Subcutaneous abdominal adipose tissue (tissue), 5 donors: Measurements from ENCODE around the gene C9orf50.

Source experiments
- H3K27ac ChIP-seq: one replicate; pipeline ENCODE4 v1.7.0; 2013; ENCODE audit warnings: low read depth, mild to moderate bottlenecking, inconsistent platforms, low read length, moderate library complexity
- H3K27me3 ChIP-seq, 5 donors: one replicate each; pipeline ENCODE4 v1.7.0; 2013; ENCODE audit warnings: low read length in 5 of 5, inconsistent platforms in 1 of 5; ENCODE audit not compliant: control insufficient read depth in 5 of 5, insufficient read depth in 4 of 5
- H3K36me3 ChIP-seq, 5 donors: one replicate each; pipeline ENCODE4 v1.7.0; 2013; ENCODE audit warnings: low read length in 5 of 5; ENCODE audit not compliant: control insufficient read depth in 5 of 5, insufficient read depth in 5 of 5
- H3K4me1 ChIP-seq, 5 donors: one replicate each; pipeline ENCODE4 v1.7.0; 2013; ENCODE audit warnings: low read length in 5 of 5, mild to moderate bottlenecking in 3 of 5, moderate library complexity in 1 of 5; ENCODE audit not compliant: control insufficient read depth in 5 of 5, insufficient read depth in 5 of 5
- H3K4me3 ChIP-seq, 5 donors: one replicate each; pipeline ENCODE4 v1.7.0; 2013; ENCODE audit warnings: low read length in 5 of 5, low read depth in 1 of 5
- H3K9ac ChIP-seq, 5 donors: one replicate each; pipeline ENCODE4 v1.7.0; 2013; ENCODE audit warnings: low read length in 5 of 5, mild to moderate bottlenecking in 4 of 5, moderate library complexity in 3 of 5
- H3K9me3 ChIP-seq, 5 donors: one replicate each; pipeline ENCODE4 v1.7.0; 2013; ENCODE audit warnings: low read length in 5 of 5; ENCODE audit not compliant: control insufficient read depth in 5 of 5
- donor health status: healthy.
- donor health status: healthy.
- donor health status: healthy.
- donor health status: healthy.
- donor health status: healthy.

C9orf50 gene

GRCh38 chr9:129612815-129613519 lies 7.9 kb downstream of the C9orf50 start:
- no peaks in the 10 kb centered on the region for H3K9me3 ChIP-seq
- no peak overlapping the region for H3K27ac ChIP-seq
- no peaks in the 10 kb centered on the region for H3K36me3 ChIP-seq
- H3K4me3 ChIP-seq = no peak overlapping the region
- H3K4me1 ChIP-seq = peaks cover 0 to 24% (median 20%) of the 10 kb centered on the region in 5 donors
- H3K9ac ChIP-seq = no peak overlapping the region
- H3K27me3 ChIP-seq = peaks cover 0 to 5% (median 0%) of the 10 kb centered on the region in 5 donors

DNA sequence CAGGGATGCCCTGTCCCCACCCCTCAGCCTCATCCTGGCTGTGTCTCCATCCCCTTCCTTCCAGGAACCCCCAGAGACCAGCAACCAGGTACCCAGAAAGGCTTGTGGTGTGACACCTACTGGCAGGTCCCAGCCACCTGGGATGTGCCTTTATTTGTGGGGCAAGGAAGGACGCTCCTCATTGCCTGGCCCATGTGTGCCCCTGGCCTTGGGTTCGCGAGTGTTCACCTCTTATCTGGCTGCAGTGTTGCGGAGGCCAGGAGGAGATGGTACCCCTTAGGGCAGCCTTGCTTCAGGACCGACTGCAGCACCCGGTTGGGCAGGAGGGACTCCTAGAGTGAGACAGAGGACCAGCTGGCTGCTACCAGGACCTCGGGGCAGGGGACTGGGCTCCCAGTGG lies 8.8 kb downstream of the C9orf50 start:
- Histone ChIP-seq H3K4me3 (no peak overlapping the region), H3K36me3 (no peaks in the 10 kb centered on the region), H3K27me3 (peaks cover 0 to 5% (median 0%) of the 10 kb centered on the region in 5 donors), H3K27ac (no peak overlapping the region), H3K9me3 (no peaks in the 10 kb centered on the region), H3K9ac (no peak overlapping the region), H3K4me1 (peaks cover 3 to 32% (median 28%) of the 10 kb centered on the region in 5 donors)

- peak overlapping the region in 2 of 5 donors; percentile 62 to 76 for H3K4me3 ChIP-seq
Observed at GRCh38 chr9:129611307-129611800, 9.5 kb downstream of the C9orf50 start.

GRCh38 chr9:129610473-129611306 lies 10.2 kb downstream of the C9orf50 start:
- H3K36me3 ChIP-seq = no peaks in the 10 kb centered on the region
- peak overlapping the region in 4 of 5 donors; percentile 61 to 82 (median 72) for H3K9ac ChIP-seq
- peak overlapping the region; percentile 60 to 76 (median 62) for H3K4me3 ChIP-seq
- H3K4me1 ChIP-seq = peaks cover 3 to 42% (median 35%) of the 10 kb centered on the region in 5 donors
- H3K27me3 ChIP-seq = peaks cover 0 to 5% (median 0%) of the 10 kb centered on the region in 5 donors
- no peaks in the 10 kb centered on the region for H3K9me3 ChIP-seq
- H3K27ac ChIP-seq = peak overlapping the region; percentile 62

More at GRCh38 chr9:129611307-129611800, 9.5 kb downstream of the C9orf50 start:
- Histone ChIP-seq H3K9ac (peak overlapping the region in 1 of 5 donors; percentile 63), H3K36me3 (no peaks in the 10 kb centered on the region), H3K9me3 (no peaks in the 10 kb centered on the region), H3K27me3 (peaks cover 0 to 5% (median 0%) of the 10 kb centered on the region in 5 donors), H3K27ac (no peak overlapping the region), H3K4me1 (peaks cover 3 to 40% (median 35%) of the 10 kb centered on the region in 5 donors)

- Histone ChIP-seq H3K4me1 (peaks cover 3 to 42% (median 35%) of the 10 kb centered on the region in 5 donors), H3K36me3 (no peaks in the 10 kb centered on the region), H3K27ac (peak overlapping the region; percentile 62), H3K9ac (peak overlapping the region in 2 of 5 donors; percentile 61 to 82), H3K4me3 (peak overlapping the region in 4 of 5 donors; percentile 60 to 76 (median 62)), H3K27me3 (peaks cover 0 to 4% (median 0%) of the 10 kb centered on the region in 5 donors), H3K9me3 (no peaks in the 10 kb centered on the region)
Observed at GRCh38 chr9:129610213-129610472, 10.8 kb downstream of the C9orf50 start.

DNA sequence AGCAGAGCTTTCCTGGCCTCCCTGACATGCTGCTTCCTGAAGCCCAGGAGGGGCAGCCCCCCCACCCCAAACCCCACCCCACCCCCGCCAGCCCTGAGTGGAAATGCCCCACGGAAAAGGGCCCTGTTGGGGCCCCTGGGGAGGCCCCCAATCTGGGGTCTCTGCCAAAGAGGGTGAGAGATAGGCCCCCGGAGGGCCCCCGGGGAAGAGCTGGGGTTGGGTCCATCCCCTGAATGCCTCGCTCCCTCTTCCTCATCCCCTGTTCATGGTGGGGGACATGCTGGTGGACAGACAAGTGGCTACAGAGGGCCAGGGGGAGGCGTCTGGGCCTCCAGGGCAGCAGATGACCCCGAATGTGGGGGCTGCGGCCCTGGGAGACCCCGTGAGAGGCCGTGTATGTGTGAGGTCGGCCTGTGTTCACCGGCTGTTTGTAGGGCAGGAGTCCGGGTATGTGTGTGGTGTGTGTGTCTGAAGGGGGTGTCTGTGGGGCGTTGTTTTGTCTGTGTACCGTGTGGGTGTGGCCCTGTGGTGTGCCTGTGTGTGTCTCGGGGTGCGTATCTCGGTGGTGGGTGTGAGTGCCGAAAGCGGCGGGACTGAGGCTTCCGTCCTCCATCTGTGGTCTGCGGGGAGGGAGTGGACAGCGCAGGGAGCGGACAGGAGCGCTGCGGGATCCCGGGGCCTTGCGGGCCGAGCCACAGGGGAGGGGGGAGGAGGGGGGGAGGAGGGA lies 11.3 kb downstream of the C9orf50 start:
- Histone ChIP-seq H3K27ac (peak overlapping the region; percentile 30), H3K4me1 (peaks cover 3 to 44% (median 37%) of the 10 kb centered on the region in 5 donors), H3K36me3 (no peaks in the 10 kb centered on the region), H3K4me3 (peak overlapping the region in 2 of 5 donors; percentile 34 to 39), H3K9ac (peak overlapping the region in 3 of 5 donors; percentile 37 to 66 (median 52)), H3K9me3 (no peaks in the 10 kb centered on the region), H3K27me3 (peaks cover 0 to 4% (median 0%) of the 10 kb centered on the region in 5 donors)

DNA sequence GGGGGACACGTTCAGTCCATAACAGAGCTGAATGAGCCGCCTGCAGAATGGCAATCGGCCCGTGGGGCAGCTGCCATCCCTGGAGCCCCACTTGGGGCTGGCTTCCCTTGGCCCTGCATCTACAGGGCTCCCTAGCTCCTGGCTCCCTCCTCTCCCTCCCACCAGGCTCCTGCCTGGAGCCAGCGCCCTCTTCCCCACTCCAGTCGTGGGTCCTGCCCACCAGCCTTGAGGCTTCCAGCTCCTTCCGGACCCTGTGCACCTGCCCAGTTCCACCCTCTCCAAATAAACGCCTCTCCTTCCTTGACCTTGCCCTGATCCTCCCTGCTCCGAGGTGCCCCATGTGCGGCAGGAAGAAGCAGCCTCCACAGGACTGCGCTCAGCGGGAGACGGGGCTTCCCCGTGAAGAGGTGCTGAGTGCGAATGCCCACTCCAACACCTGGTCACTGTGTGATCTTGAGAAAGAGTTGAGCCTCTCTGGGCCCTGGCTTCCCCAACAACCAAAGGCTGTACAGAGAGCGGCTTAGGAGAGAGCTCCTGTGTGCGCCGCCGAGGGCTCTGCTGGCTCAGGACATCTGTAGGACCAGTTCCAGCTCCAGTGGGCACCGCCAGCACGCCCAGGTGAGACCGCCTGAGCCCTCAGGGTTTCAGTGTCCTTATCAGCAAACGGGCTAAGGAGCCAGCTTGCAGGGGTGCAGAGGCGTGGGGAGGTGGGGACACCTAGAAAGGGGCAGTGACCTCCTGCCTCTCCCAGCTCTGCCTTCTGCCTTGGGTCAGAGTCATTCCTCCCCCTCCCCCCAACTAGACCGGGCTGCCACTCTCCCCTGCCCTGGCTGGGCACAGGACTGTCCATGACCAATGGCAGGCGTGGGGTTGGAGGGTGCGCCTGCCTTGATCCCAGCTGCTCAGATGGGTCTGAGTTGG lies 12.1 kb downstream of the C9orf50 start:
- Histone ChIP-seq H3K36me3 (no peaks in the 10 kb centered on the region), H3K9ac (no peak overlapping the region), H3K27ac (no peak overlapping the region), H3K27me3 (peaks cover 0 to 4% (median 0%) of the 10 kb centered on the region in 5 donors), H3K4me1 (peaks cover 3 to 45% (median 39%) of the 10 kb centered on the region in 5 donors), H3K4me3 (no peak overlapping the region), H3K9me3 (no peaks in the 10 kb centered on the region)

- Histone ChIP-seq H3K9me3 (no peaks in the 10 kb centered on the region), H3K4me3 (no peak overlapping the region), H3K4me1 (peaks cover 3 to 51% (median 39%) of the 10 kb centered on the region in 5 donors), H3K9ac (peak overlapping the region in 1 of 5 donors; percentile 23), H3K36me3 (no peaks in the 10 kb centered on the region), H3K27ac (peak overlapping the region; percentile 37), H3K27me3 (peaks cover 0 to 4% (median 0%) of the 10 kb centered on the region in 5 donors)
Observed at GRCh38 chr9:129607027-129607387, 13.9 kb downstream of the C9orf50 start.
